Liver (tissue), 3 donors: ENCODE data around the gene RSBN1.

Experiments used
- EGR1 ChIP-seq, 2 donors: IDR thresholded peaks; 2 replicates each; pipeline ENCODE4 v1.6.1; 2016 to 2018; ENCODE audit warnings: antibody characterized with exemption in 2 of 2, low read depth in 2 of 2
- FOXA1 ChIP-seq: IDR thresholded peaks from 2 replicates; pipeline ENCODE4 v1.6.1; 2016; ENCODE audit warnings: antibody characterized with exemption
- FOXA2 ChIP-seq: IDR thresholded peaks from 2 replicates; pipeline ENCODE4 v1.6.1; 2016; ENCODE audit warnings: antibody characterized with exemption
- GABPA ChIP-seq, 2 donors: IDR thresholded peaks in 1 of 2; conservative IDR thresholded peaks in 1 of 2; 2 replicates each; pipeline ENCODE4 v1.6.1; 2016; ENCODE audit warnings: antibody characterized with exemption in 2 of 2, mild to moderate bottlenecking in 1 of 2, moderate library complexity in 1 of 2
- HNF4G ChIP-seq: IDR thresholded peaks from 2 replicates; pipeline ENCODE4 v1.6.1; 2016; ENCODE audit warnings: antibody characterized with exemption
- NR2F2 ChIP-seq: IDR thresholded peaks from 2 replicates; pipeline ENCODE4 v1.6.1; 2016; ENCODE audit warnings: antibody characterized with exemption
- RAD21 ChIP-seq, 2 donors: IDR thresholded peaks; 2 replicates each; pipeline ENCODE4 v1.6.1; 2016; ENCODE audit warnings: antibody characterized with exemption in 2 of 2, mild to moderate bottlenecking in 2 of 2
- SP1 ChIP-seq: IDR thresholded peaks from 2 replicates; pipeline ENCODE4 v1.6.1; 2018; ENCODE audit warnings: antibody characterized with exemption, mild to moderate bottlenecking
- TAF1 ChIP-seq: conservative IDR thresholded peaks from 2 replicates; pipeline ENCODE4 v1.6.1; 2016; ENCODE audit warnings: antibody characterized with exemption, mild to moderate bottlenecking
- YY1 ChIP-seq: IDR thresholded peaks from 2 replicates; pipeline ENCODE4 v1.6.1; 2016; ENCODE audit warnings: antibody characterized with exemption, mild to moderate bottlenecking
- TF ChIP-seq, protein P1 (sequence below): fragments of 150-350 bp; IDR thresholded peaks from 2 replicates; pipeline ENCODE4 v1.5.1; 2017; ENCODE audit warnings: improper control_type of control experiment, low read depth, low read length; ENCODE audit not compliant: missing input control
- TF ChIP-seq, protein P2 (sequence below): IDR thresholded peaks from 2 replicates; pipeline ENCODE4 v1.6.1; 2016; ENCODE audit warnings: antibody characterized with exemption, mild to moderate bottlenecking
- TF ChIP-seq, protein P3 (sequence below): IDR thresholded peaks from 2 replicates; pipeline ENCODE4 v1.6.1; 2016; ENCODE audit warnings: antibody characterized with exemption
- TF ChIP-seq, protein P4 (sequence below): IDR thresholded peaks from 2 replicates; pipeline ENCODE4 v1.6.1; 2016; ENCODE audit warnings: antibody characterized with exemption
- donor health status: healthy.
- donor health status: healthy.

DNA sequence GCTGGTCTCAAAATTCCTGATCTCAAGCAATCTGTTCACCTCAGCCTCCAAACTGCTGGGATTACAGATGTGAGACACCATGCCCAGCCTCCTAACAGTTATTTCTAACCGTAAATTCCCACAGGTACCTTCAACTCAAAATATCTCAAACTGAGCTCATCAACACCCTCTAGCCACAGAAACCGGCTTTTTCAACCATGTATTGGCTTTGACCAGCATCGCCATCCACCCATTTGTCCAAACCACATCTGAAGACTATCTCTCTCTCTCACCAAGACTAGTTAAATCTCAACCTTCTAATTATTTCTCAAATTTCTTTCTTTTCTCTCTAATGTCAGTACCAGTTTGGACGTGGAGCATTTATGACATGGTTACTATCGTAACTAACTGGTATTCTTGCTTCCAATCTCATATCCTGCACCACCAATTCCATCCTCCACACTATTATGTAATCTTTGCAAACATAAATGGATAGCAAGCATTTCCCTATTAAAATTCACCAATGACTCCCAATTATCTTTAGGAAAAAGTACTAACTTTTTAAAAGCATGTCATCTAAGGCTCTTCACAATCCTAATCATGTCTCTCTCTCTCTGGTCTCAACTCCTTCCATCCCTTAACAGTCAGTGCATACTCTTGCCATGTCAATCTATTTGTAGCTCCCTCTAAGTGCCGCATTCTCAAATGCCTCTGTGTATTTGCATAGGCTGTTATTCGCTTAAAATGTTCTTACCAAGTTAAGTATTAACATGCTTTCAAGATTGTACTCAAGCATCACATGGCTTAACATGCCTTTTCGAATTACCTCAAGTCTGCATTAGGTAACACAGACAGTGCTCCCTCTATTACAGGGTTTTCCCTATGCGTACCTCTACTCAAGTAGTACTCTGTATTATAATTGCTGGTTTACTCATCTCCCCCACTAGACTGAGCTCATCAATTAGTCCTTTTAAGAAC, 18.1 kb downstream of the RSBN1 start:
- TF ChIP-seq TAF1 (no peak), SP1 (peak; percentile 46), GABPA (IDR thresholded peaks at IDR 0.05 in 1 of 2, conservative IDR thresholded peaks at IDR 0.05 in 1 of 2) (no peak), RAD21 (IDR thresholded peaks at IDR 0.05) (no peak), YY1 (no peak), FOXA2 (no peak), EGR1 (IDR thresholded peaks at IDR 0.05; ENCODE audit: low read depth in 2 of 2) (no peak), HNF4G (no peak), FOXA1 (no peak), NR2F2 (no peak)
- TF ChIP-seq, protein P1, sequence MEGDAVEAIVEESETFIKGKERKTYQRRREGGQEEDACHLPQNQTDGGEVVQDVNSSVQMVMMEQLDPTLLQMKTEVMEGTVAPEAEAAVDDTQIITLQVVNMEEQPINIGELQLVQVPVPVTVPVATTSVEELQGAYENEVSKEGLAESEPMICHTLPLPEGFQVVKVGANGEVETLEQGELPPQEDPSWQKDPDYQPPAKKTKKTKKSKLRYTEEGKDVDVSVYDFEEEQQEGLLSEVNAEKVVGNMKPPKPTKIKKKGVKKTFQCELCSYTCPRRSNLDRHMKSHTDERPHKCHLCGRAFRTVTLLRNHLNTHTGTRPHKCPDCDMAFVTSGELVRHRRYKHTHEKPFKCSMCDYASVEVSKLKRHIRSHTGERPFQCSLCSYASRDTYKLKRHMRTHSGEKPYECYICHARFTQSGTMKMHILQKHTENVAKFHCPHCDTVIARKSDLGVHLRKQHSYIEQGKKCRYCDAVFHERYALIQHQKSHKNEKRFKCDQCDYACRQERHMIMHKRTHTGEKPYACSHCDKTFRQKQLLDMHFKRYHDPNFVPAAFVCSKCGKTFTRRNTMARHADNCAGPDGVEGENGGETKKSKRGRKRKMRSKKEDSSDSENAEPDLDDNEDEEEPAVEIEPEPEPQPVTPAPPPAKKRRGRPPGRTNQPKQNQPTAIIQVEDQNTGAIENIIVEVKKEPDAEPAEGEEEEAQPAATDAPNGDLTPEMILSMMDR: no peak
- TF ChIP-seq, protein P2, sequence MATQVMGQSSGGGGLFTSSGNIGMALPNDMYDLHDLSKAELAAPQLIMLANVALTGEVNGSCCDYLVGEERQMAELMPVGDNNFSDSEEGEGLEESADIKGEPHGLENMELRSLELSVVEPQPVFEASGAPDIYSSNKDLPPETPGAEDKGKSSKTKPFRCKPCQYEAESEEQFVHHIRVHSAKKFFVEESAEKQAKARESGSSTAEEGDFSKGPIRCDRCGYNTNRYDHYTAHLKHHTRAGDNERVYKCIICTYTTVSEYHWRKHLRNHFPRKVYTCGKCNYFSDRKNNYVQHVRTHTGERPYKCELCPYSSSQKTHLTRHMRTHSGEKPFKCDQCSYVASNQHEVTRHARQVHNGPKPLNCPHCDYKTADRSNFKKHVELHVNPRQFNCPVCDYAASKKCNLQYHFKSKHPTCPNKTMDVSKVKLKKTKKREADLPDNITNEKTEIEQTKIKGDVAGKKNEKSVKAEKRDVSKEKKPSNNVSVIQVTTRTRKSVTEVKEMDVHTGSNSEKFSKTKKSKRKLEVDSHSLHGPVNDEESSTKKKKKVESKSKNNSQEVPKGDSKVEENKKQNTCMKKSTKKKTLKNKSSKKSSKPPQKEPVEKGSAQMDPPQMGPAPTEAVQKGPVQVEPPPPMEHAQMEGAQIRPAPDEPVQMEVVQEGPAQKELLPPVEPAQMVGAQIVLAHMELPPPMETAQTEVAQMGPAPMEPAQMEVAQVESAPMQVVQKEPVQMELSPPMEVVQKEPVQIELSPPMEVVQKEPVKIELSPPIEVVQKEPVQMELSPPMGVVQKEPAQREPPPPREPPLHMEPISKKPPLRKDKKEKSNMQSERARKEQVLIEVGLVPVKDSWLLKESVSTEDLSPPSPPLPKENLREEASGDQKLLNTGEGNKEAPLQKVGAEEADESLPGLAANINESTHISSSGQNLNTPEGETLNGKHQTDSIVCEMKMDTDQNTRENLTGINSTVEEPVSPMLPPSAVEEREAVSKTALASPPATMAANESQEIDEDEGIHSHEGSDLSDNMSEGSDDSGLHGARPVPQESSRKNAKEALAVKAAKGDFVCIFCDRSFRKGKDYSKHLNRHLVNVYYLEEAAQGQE: no peak
- TF ChIP-seq, protein P3, sequence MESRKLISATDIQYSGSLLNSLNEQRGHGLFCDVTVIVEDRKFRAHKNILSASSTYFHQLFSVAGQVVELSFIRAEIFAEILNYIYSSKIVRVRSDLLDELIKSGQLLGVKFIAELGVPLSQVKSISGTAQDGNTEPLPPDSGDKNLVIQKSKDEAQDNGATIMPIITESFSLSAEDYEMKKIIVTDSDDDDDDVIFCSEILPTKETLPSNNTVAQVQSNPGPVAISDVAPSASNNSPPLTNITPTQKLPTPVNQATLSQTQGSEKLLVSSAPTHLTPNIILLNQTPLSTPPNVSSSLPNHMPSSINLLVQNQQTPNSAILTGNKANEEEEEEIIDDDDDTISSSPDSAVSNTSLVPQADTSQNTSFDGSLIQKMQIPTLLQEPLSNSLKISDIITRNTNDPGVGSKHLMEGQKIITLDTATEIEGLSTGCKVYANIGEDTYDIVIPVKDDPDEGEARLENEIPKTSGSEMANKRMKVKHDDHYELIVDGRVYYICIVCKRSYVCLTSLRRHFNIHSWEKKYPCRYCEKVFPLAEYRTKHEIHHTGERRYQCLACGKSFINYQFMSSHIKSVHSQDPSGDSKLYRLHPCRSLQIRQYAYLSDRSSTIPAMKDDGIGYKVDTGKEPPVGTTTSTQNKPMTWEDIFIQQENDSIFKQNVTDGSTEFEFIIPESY: no peak
- TF ChIP-seq, protein P4, sequence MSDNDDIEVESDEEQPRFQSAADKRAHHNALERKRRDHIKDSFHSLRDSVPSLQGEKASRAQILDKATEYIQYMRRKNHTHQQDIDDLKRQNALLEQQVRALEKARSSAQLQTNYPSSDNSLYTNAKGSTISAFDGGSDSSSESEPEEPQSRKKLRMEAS: no peak
